Activated B cell treated with CpG ODN at 0.5 μM for 24 hours (primary cell): Measurements from ENCODE around the gene PLCB1. TPM values are rescaled to one million over a fixed set of nuclear protein-coding genes. Genes with fewer than 3 reads are reported as not detected.
"Not testable (repeated sequence)": the region's sequence is repeated elsewhere in the genome, so short reads cannot be mapped to it uniquely, and the experiment has no call there.

Experiments
- ATAC-seq: fragments of 200-7000 bp; cut with Tn5 transposase; one replicate; pipeline ENCODE4 v1.10.0; 2021; ENCODE audit warnings: low read depth, mild to moderate bottlenecking, moderate library complexity
- CTCF ChIA-PET: fragments of 350-600 bp; sonication (Branson Sonifier 250); formaldehyde crosslinking; loops from one replicate; lab custom pipeline; 2021; ENCODE audit warnings: antibody characterized with exemption; lab: Charles Lee
- POLR2A ChIA-PET: fragments of 350-600 bp; sonication (Branson Sonifier 250); formaldehyde crosslinking; loops from one replicate; lab custom pipeline; 2021; ENCODE audit warnings: antibody characterized with exemption; lab: Charles Lee
- DNase-seq: peaks from one replicate; pipeline ENCODE4 v3.0.0; 2022
- H3K27ac Mint-ChIP-seq: one replicate; pipeline ENCODE4 v1.8.0; 2020; ENCODE audit warnings: mixed read lengths
- H3K27me3 Mint-ChIP-seq: one replicate; pipeline ENCODE4 v1.8.0; 2021; ENCODE audit warnings: mixed read lengths
- H3K36me3 Mint-ChIP-seq: one replicate; pipeline ENCODE4 v1.8.0; 2021; ENCODE audit warnings: low read depth, mixed read lengths
- H3K4me1 Mint-ChIP-seq: one replicate; pipeline ENCODE4 v1.8.0; 2021; ENCODE audit warnings: mixed read lengths
- H3K4me3 Mint-ChIP-seq: one replicate; pipeline ENCODE4 v1.8.0; 2020; ENCODE audit warnings: mild to moderate bottlenecking, mixed read lengths
- H3K9me3 Mint-ChIP-seq: one replicate; pipeline ENCODE4 v1.8.0; 2020; ENCODE audit warnings: mixed read lengths
- CTCF ChIP-seq: fragments of 200-600 bp; IDR thresholded peaks from one replicate; pipeline ENCODE4 v1.8.0; 2022; ENCODE audit warnings: antibody characterized with exemption, mild to moderate bottlenecking
- intact Hi-C: fragments of 100-400 bp; cut with micrococcal nuclease; formaldehyde crosslinking; loops from one replicate; pipeline ENCODE4 v1.15.1; 2024
- total RNA-seq: library from RNA; stranded (reverse); gene quantifications from 2 replicates; pipeline ENCODE4 v1.2.3, GENCODE V29; 2022

Gene PLCB1
- total RNA-seq, 1 donor from 2014 or later = 0.86 TPM

GRCh38 chr20:8461186-8461585 lies 329.1 kb downstream of the PLCB1 start:
- CTCF ChIA-PET = no interaction called here
- POLR2A ChIA-PET = no interaction called here
- intact Hi-C loops = no loop called here
- H3K36me3 Mint-ChIP-seq = no peaks in the 10 kb centered on the region
- DNase-seq (no peak), ATAC-seq (no peak)
- peaks cover 4% of the 10 kb centered on the region for H3K4me1 Mint-ChIP-seq
- no peak overlapping the region for H3K4me3 Mint-ChIP-seq
- no peak overlapping the region for H3K27ac Mint-ChIP-seq
- TF ChIP-seq CTCF = no peak
- H3K27me3 Mint-ChIP-seq = no peaks in the 10 kb centered on the region
- peaks cover 8% of the 10 kb centered on the region for H3K9me3 Mint-ChIP-seq

GRCh38 chr20:8464368-8464767 lies 332.3 kb downstream of the PLCB1 start:
- no peaks in the 10 kb centered on the region for H3K36me3 Mint-ChIP-seq
- no peak overlapping the region for H3K27ac Mint-ChIP-seq
- no peak overlapping the region for H3K4me3 Mint-ChIP-seq
- POLR2A ChIA-PET = no interaction called here
- CTCF ChIA-PET = no interaction called here
- TF ChIP-seq CTCF = no peak
- ATAC-seq = no peak
- intact Hi-C loops = no loop called here
- H3K27me3 Mint-ChIP-seq = no peaks in the 10 kb centered on the region
- H3K9me3 Mint-ChIP-seq = peaks cover 8% of the 10 kb centered on the region
- H3K4me1 Mint-ChIP-seq = no peaks in the 10 kb centered on the region
- no peak for DNase-seq

- ATAC-seq, H3K27me3 Mint-ChIP-seq, CTCF ChIA-PET, H3K27ac Mint-ChIP-seq, DNase-seq, H3K36me3 Mint-ChIP-seq, H3K4me3 Mint-ChIP-seq, POLR2A ChIA-PET, H3K9me3 Mint-ChIP-seq, intact Hi-C loops, H3K4me1 Mint-ChIP-seq: not testable (repeated sequence)
Observed at GRCh38 chr20:8466781-8467180, 334.7 kb downstream of the PLCB1 start.

- ChIA-PET POLR2A (no interaction called here), CTCF (no interaction called here)
- H3K36me3 Mint-ChIP-seq = no peaks in the 10 kb centered on the region
- no peak overlapping the region for H3K4me3 Mint-ChIP-seq
- DNase-seq = no peak
- H3K4me1 Mint-ChIP-seq = no peaks in the 10 kb centered on the region
- H3K9me3 Mint-ChIP-seq = peaks cover 2% of the 10 kb centered on the region
- intact Hi-C loops = no loop called here
- TF ChIP-seq CTCF = no peak
- H3K27ac Mint-ChIP-seq = no peak overlapping the region
- no peaks in the 10 kb centered on the region for H3K27me3 Mint-ChIP-seq
- no peak for ATAC-seq
Observed at GRCh38 chr20:8470156-8470555, 338.1 kb downstream of the PLCB1 start.

- intact Hi-C loops = no loop called here
- no peak for TF ChIP-seq CTCF
- H3K9me3 Mint-ChIP-seq = no peaks in the 10 kb centered on the region
- POLR2A ChIA-PET = no interaction called here
- no peaks in the 10 kb centered on the region for H3K36me3 Mint-ChIP-seq
- CTCF ChIA-PET = no interaction called here
- H3K27me3 Mint-ChIP-seq = no peaks in the 10 kb centered on the region
- H3K27ac Mint-ChIP-seq = no peak overlapping the region
- no peaks in the 10 kb centered on the region for H3K4me1 Mint-ChIP-seq
- DNase-seq (no peak), ATAC-seq (no peak)
- no peak overlapping the region for H3K4me3 Mint-ChIP-seq
Observed at GRCh38 chr20:8471465-8471864, 339.4 kb downstream of the PLCB1 start.

GRCh38 chr20:8473459-8473858 lies 341.4 kb downstream of the PLCB1 start:
- no peaks in the 10 kb centered on the region for H3K27me3 Mint-ChIP-seq
- intact Hi-C loops = no loop called here
- no peaks in the 10 kb centered on the region for H3K36me3 Mint-ChIP-seq
- no peak for TF ChIP-seq CTCF
- ChIA-PET CTCF (no interaction called here), POLR2A (no interaction called here)
- no peaks in the 10 kb centered on the region for H3K4me1 Mint-ChIP-seq
- no peak overlapping the region for H3K4me3 Mint-ChIP-seq
- H3K9me3 Mint-ChIP-seq = no peaks in the 10 kb centered on the region
- ATAC-seq (no peak), DNase-seq (no peak)
- no peak overlapping the region for H3K27ac Mint-ChIP-seq
